ENCODE data around the gene GSK3B.

DNA sequence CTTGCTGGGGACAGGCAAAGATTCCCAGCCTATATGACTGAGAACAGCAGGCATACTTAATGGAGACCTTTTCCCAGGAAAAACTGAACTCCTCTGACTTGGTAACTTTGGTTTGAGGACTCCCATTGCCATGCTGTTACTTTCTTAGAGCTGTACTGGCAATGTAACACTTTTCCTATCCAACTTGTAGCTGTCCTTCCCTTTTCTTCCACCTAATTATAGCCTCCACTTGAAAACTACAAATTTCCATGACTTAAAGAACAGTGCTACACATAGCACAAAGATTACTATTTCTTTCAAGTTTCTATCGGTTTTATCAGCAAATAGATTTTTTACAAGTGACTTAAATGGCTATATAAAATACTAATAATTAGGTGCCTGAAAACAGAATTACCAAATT is 116.9 kb downstream of the GSK3B start:
- TF ChIP-seq POLR2A (IDR thresholded peaks at IDR 0.05; ENCODE audit: low read depth, low read length), result no peak
- TF ChIP-seq, protein P1, sequence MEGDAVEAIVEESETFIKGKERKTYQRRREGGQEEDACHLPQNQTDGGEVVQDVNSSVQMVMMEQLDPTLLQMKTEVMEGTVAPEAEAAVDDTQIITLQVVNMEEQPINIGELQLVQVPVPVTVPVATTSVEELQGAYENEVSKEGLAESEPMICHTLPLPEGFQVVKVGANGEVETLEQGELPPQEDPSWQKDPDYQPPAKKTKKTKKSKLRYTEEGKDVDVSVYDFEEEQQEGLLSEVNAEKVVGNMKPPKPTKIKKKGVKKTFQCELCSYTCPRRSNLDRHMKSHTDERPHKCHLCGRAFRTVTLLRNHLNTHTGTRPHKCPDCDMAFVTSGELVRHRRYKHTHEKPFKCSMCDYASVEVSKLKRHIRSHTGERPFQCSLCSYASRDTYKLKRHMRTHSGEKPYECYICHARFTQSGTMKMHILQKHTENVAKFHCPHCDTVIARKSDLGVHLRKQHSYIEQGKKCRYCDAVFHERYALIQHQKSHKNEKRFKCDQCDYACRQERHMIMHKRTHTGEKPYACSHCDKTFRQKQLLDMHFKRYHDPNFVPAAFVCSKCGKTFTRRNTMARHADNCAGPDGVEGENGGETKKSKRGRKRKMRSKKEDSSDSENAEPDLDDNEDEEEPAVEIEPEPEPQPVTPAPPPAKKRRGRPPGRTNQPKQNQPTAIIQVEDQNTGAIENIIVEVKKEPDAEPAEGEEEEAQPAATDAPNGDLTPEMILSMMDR (IDR thresholded peaks at IDR 0.05; ENCODE audit: extremely low read depth in 1 of 2, insufficient read depth in 1 of 2, low read depth in 1 of 2, low read length in 2 of 2), result no peak
- no peak for TF ChIP-seq EZH2 (IDR thresholded peaks at IDR 0.05; ENCODE audit: borderline replicate concordance, low read depth, low read length, severe bottlenecking)
- no peak for TF ChIP-seq FOS (IDR thresholded peaks at IDR 0.05; ENCODE audit: borderline replicate concordance, insufficient read depth, low read length)
- TF ChIP-seq, protein P2, sequence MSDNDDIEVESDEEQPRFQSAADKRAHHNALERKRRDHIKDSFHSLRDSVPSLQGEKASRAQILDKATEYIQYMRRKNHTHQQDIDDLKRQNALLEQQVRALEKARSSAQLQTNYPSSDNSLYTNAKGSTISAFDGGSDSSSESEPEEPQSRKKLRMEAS (IDR thresholded peaks at IDR 0.05; ENCODE audit: insufficient read depth, insufficient read length), result no peak
